SK-N-SH (cell line): ENCODE measurements around the gene C6orf132. TPM values are rescaled to one million over a fixed set of nuclear protein-coding genes. Genes with fewer than 3 reads are reported as not detected.

Source experiments
- CTCF ChIA-PET: fragments of 300-600, 350-600 bp; formaldehyde crosslinking; extraction: SDS; loops from one replicate; lab custom pipeline; 2021; lab: Yijun Ruan, JAX
- POLR2A ChIA-PET: fragments of 350-600 bp; sonication (Branson Sonifier 250); formaldehyde crosslinking; extraction: SDS; loops from one replicate; lab custom pipeline; 2020; ENCODE audit warnings: antibody characterized with exemption, inconsistent platforms; lab: Yijun Ruan, JAX
- DNase-seq: peaks from one replicate; pipeline ENCODE4 v3.0.0; 2012
- H2AFZ ChIP-seq: fragments of 200-600 bp; sonication (generic); 2 replicates; pipeline ENCODE4 v1.8.1; 2016; ENCODE audit warnings: antibody characterized with exemption, mild to moderate bottlenecking, low read depth
- H3F3A ChIP-seq: fragments of 200-600 bp; sonication (generic); replicated peaks from 2 replicates; pipeline ENCODE3; 2016; ENCODE audit warnings: antibody characterized with exemption, mild to moderate bottlenecking; ENCODE audit not compliant: insufficient read depth
- H3K27ac ChIP-seq, 2 experiments: fragments of 200-500 bp in 1 of 2; fragments of 200-600 bp in 1 of 2; sonication (Bioruptor generic) in 1 of 2; sonication (generic), shearing (Covaris generic) in 1 of 2; 2 replicates each; pipeline versions ENCODE4 v1.5.1 to v1.6.1; 2014 to 2016; ENCODE audit warnings: low read depth in 2 of 2, inconsistent platforms in 1 of 2, low read length in 1 of 2, mild to moderate bottlenecking in 1 of 2, mixed read lengths in 1 of 2
- H3K27me3 ChIP-seq: fragments of 200-600 bp; sonication (generic), shearing (Covaris generic); 2 replicates; pipeline ENCODE4 v1.6.1; 2016; ENCODE audit warnings: mixed run types; ENCODE audit not compliant: insufficient read depth
- H3K36me3 ChIP-seq, 2 experiments: fragments of 200-500 bp in 1 of 2; fragments of 200-600 bp in 1 of 2; sonication (Bioruptor generic) in 1 of 2; sonication (generic) in 1 of 2; replicated peaks in 1 of 2; 2 replicates each; pipeline versions ENCODE3 to v1.5.1; 2014 to 2016; ENCODE audit warnings: low read length in 1 of 2, mild to moderate bottlenecking in 1 of 2; ENCODE audit not compliant: insufficient read depth in 2 of 2, control insufficient read depth in 1 of 2
- H3K4me1 ChIP-seq, 2 experiments: fragments of 200-500 bp in 1 of 2; fragments of 200-600 bp in 1 of 2; sonication (Bioruptor generic) in 1 of 2; sonication (generic), shearing (Covaris generic) in 1 of 2; 2 replicates each; pipeline versions ENCODE4 v1.5.1 to v1.6.1; 2014 to 2016; ENCODE audit warnings: low read depth in 1 of 2, low read length in 1 of 2, mixed run types in 1 of 2; ENCODE audit not compliant: insufficient read depth in 2 of 2, control insufficient read depth in 1 of 2
- H3K4me2 ChIP-seq: fragments of 200-600 bp; sonication (generic), shearing (Covaris generic); 2 replicates; pipeline ENCODE4 v1.6.1; 2017; ENCODE audit warnings: mixed run types
- H3K4me3 ChIP-seq, 2 experiments: fragments of 200-500 bp in 1 of 2; fragments of 200-600 bp in 1 of 2; sonication (Bioruptor generic) in 1 of 2; sonication (generic), shearing (Covaris generic) in 1 of 2; 2 replicates each; pipeline versions ENCODE4 v1.5.1 to v1.8.1; 2014 to 2016; ENCODE audit warnings: low read depth in 2 of 2, inconsistent platforms in 1 of 2, low read length in 1 of 2, mild to moderate bottlenecking in 1 of 2, mixed read lengths in 1 of 2, moderate library complexity in 1 of 2
- H3K79me2 ChIP-seq: fragments of 200-600 bp; sonication (generic); 2 replicates; pipeline ENCODE4 v1.8.1; 2017; ENCODE audit warnings: mild to moderate bottlenecking; ENCODE audit not compliant: insufficient read depth
- H3K9ac ChIP-seq: fragments of 200-600 bp; sonication (generic); 2 replicates; pipeline ENCODE4 v1.6.1; 2017; ENCODE audit warnings: mixed run types
- H3K9me2 ChIP-seq: fragments of 200-600 bp; sonication (generic); 2 replicates; pipeline ENCODE4 v1.6.1; 2017; ENCODE audit warnings: mixed run types
- H3K9me3 ChIP-seq: fragments of 200-600 bp; sonication (generic); 2 replicates; pipeline ENCODE4 v1.6.1; 2017; ENCODE audit warnings: mixed run types, mild to moderate bottlenecking, moderate library complexity
- H4K20me1 ChIP-seq: fragments of 200-600 bp; sonication (generic); 2 replicates; pipeline ENCODE4 v1.6.1; 2017; ENCODE audit warnings: mild to moderate bottlenecking, mixed run types; ENCODE audit not compliant: insufficient read depth
- FOXJ3 ChIP-seq: sonication (generic); formaldehyde crosslinking; IDR thresholded peaks from 2 replicates; pipeline ENCODE4 v1.5.1; 2020; ENCODE audit warnings: mild to moderate bottlenecking, missing genetic modification reagents
- FOXM1 ChIP-seq: IDR thresholded peaks from 2 replicates; pipeline ENCODE4 v1.4.0; 2012; ENCODE audit warnings: low read depth, mild to moderate bottlenecking
- RAD21 ChIP-seq: IDR thresholded peaks from 2 replicates; pipeline ENCODE4 v1.6.1; 2012; ENCODE audit warnings: mild to moderate bottlenecking, low read length
- RCOR1 ChIP-seq: fragments of 150-350 bp; IDR thresholded peaks from 2 replicates; pipeline ENCODE4 v1.6.1; 2017; ENCODE audit warnings: antibody characterized with exemption, low read length
- RFX5 ChIP-seq: IDR thresholded peaks from 2 replicates; pipeline ENCODE4 v1.6.1; 2012; ENCODE audit warnings: mild to moderate bottlenecking, improper control_type of control experiment, low read length
- TAF1 ChIP-seq: IDR thresholded peaks from 2 replicates; pipeline ENCODE4 v1.6.1; 2012; ENCODE audit warnings: low read depth, mild to moderate bottlenecking, low read length, moderate library complexity, borderline replicate concordance
- WGBS: methylation state at CpG from one replicate; pipeline ENCODE4 v1.1.6; 2017; ENCODE audit warnings: low lambda C conversion rate; 5-methylcytosine and 5-hydroxymethylcytosine counted together
- polyA plus RNA-seq, 3 experiments: library from polyadenylated mRNA; depleted of rRNA; stranded (reverse); fragments of >200 nt; gene quantifications; 2 replicates each; pipeline ENCODE4 v1.2.3, GENCODE V29; 2012
- TF ChIP-seq, protein P1 (sequence below): IDR thresholded peaks from 2 replicates; pipeline ENCODE4 v1.4.0; 2012; ENCODE audit warnings: low read depth, borderline replicate concordance
- TF ChIP-seq, protein P2 (sequence below): fragments of 150-350 bp; IDR thresholded peaks from 2 replicates; pipeline ENCODE4 v1.6.1; 2016; ENCODE audit warnings: mild to moderate bottlenecking, low read depth, low read length

C6orf132 gene
- polyA plus RNA-seq, 1 of the 3 experiments (the other 2 are of a cell fraction): not detected

DNA sequence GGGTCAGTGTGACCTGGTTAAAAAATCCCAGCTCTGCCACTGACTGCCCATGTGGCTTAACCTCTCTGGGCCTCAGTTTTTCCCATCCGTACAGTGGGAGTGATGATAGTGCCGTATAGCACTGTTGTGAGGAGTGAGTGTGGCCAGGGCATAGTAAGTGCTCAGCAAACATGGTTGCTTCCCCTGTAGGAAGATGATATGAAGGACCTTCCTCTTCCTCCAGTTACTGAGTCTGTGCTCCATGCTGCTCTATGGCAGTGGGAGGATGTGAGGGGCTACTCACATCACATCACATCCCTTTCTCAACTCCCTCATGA lies 13.1 kb downstream of the C6orf132 start:
- Histone ChIP-seq H3K27me3 (no peaks in the 10 kb centered on the region), H3K79me2 (no peaks in the 10 kb centered on the region)
- CTCF ChIA-PET: interaction anchor here (0.8 to 0.9 kb wide), 2 partner anchors 13 to 17 kb away, joined by 3 to 4 read pairs; partner anchors contain the start of gene C6orf132

DNA sequence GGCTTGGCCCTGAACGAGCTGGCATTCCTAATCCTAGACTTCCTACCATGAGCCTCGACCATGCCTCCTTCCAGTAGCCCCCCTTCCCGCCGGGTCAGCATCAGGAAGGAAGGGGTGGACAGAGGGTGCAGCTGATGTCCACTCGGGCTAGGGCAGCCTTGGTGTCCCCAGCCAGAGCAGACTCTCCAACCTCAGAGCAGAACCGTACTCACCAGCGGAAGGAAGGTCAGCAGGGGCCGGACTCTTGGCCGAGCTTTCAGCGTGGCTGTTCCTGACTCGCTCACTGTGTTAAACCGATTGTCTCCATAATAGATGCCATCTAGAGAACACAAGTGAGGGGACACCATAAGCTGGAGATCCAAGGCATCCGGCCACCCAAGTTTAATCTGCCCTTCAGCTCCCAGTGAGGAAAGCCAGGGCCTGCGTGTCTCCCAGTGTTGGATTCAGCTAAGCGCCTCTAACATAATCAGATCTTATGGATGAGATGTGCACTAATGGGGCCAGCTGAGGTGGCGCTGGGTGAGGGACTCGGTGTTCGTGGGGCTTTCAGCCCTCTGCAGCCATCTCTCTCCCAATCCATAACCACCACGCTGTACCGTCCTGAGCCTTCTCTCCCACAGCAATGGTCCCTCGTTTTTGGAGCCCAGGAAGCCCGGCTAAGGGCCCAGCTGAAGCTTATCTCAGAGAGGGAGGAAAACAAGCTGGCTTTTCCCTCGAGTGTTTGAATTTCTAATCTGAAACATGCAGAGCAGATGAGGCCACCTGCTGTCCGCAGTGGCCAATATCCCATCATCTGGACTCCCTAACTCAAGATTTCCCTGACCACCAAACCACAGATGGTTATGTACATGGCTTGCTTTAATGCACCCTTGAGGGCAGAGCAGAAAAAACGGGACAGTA lies 13.7 kb downstream of the C6orf132 start:
- ChIA-PET CTCF (interaction anchor here (0.8 to 1.4 kb wide), 4 partner anchors 8 to 16 kb away, joined by 3 to 4 read pairs (median 4); partner anchors contain the start of gene C6orf132), POLR2A (no interaction called here)
- Histone ChIP-seq H3K27me3 (no peaks in the 10 kb centered on the region), H3K4me2 (no peak overlapping the region), H2AFZ (no peak overlapping the region), H3F3A (no peaks in the 10 kb centered on the region), H3K9me3 (no peaks in the 10 kb centered on the region), H4K20me1 (no peaks in the 10 kb centered on the region), H3K27ac (peak overlapping the region in 1 of 2 experiments; percentile 23; a peak in 1 of 4 replicates), H3K36me3 (no peaks in the 10 kb centered on the region), H3K4me1 (peaks cover 0 to 10% of the 10 kb centered on the region in 2 experiments; a peak in 1 of 4 replicates), H3K9me2 (no peaks in the 10 kb centered on the region), H3K79me2 (no peaks in the 10 kb centered on the region), H3K4me3 (no peak overlapping the region), H3K9ac (no peak overlapping the region)
- no peak for DNase-seq
- 83% methylated on average over 20 of the region's 25 CpGs for WGBS
- TF ChIP-seq TAF1: no peak
- TF ChIP-seq RAD21: peak; percentile 38; the same call in 1 of the 2 replicates

More for the DNA sequence above, 13.1 kb downstream of the C6orf132 start:
- H3K9me2 ChIP-seq: no peaks in the 10 kb centered on the region
- 93% methylated on average over 2 of the region's 2 CpGs for WGBS
- TF ChIP-seq FOXJ3 (CRISPR knock-in tag) (no peak), RCOR1 (no peak), RFX5 (no peak), FOXM1 (no peak), RAD21 (no peak)
- TF ChIP-seq, protein P1, sequence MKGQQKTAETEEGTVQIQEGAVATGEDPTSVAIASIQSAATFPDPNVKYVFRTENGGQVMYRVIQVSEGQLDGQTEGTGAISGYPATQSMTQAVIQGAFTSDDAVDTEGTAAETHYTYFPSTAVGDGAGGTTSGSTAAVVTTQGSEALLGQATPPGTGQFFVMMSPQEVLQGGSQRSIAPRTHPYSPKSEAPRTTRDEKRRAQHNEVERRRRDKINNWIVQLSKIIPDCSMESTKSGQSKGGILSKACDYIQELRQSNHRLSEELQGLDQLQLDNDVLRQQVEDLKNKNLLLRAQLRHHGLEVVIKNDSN: no peak
- TF ChIP-seq, protein P2, sequence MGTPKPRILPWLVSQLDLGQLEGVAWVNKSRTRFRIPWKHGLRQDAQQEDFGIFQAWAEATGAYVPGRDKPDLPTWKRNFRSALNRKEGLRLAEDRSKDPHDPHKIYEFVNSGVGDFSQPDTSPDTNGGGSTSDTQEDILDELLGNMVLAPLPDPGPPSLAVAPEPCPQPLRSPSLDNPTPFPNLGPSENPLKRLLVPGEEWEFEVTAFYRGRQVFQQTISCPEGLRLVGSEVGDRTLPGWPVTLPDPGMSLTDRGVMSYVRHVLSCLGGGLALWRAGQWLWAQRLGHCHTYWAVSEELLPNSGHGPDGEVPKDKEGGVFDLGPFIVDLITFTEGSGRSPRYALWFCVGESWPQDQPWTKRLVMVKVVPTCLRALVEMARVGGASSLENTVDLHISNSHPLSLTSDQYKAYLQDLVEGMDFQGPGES: no peak
- DNase-seq: no peak
- no peak overlapping the region for H3K4me2 ChIP-seq
- no peaks in the 10 kb centered on the region for H3K9me3 ChIP-seq
- POLR2A ChIA-PET: interaction anchor here (1.2 kb wide), 1 partner anchor 9 kb away, joined by 3 read pairs; no protein-coding TSS in a partner anchor
- no peak overlapping the region for H3K4me3 ChIP-seq
- H3F3A ChIP-seq: no peaks in the 10 kb centered on the region
- H3K9ac ChIP-seq: no peak overlapping the region
- H2AFZ ChIP-seq: no peak overlapping the region
- no peaks in the 10 kb centered on the region for H3K36me3 ChIP-seq
- peaks cover 0 to 10% of the 10 kb centered on the region in 2 experiments; a peak in 1 of 4 replicates for H3K4me1 ChIP-seq
- H4K20me1 ChIP-seq: no peaks in the 10 kb centered on the region
- no peak overlapping the region for H3K27ac ChIP-seq
